HG02798 (cell line): ENCODE measurements around the gene BZW2.

Experiments
- ATAC-seq: cut with Tn5 transposase; IDR thresholded peaks from one replicate; pipeline ENCODE4 v1.9.1; 2021; ENCODE audit warnings: mild to moderate bottlenecking; ENCODE audit not compliant: unreplicated experiment, poor library complexity

BZW2 gene

GRCh38 chr7:16710651-16711050 is 64.7 kb downstream of the BZW2 start:
- no peak for ATAC-seq

- no peak for ATAC-seq
Observed at GRCh38 chr7:16711730-16712129, 65.7 kb downstream of the BZW2 start.

GRCh38 chr7:16712916-16713315 is 66.9 kb downstream of the BZW2 start:
- ATAC-seq: no peak

DNA sequence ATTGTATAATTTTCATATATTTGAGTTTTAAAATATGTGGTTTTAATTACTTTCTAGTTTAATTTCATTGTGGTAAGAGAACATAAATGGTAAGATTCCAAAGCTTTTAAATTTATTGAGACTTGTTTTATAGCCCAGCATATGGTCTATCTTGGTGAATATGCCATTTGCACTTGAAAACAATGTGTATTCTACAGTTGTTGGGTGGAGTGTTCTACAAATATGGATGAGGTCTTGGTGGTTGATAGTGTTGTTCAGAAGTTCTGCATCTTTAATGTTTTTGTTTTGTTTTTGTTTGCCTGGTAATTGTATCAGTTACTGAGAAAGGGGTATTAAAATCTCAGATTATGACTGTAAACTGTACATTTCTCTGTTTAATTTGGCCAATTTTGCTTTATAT is 69.9 kb downstream of the BZW2 start:
- no peak for ATAC-seq

DNA sequence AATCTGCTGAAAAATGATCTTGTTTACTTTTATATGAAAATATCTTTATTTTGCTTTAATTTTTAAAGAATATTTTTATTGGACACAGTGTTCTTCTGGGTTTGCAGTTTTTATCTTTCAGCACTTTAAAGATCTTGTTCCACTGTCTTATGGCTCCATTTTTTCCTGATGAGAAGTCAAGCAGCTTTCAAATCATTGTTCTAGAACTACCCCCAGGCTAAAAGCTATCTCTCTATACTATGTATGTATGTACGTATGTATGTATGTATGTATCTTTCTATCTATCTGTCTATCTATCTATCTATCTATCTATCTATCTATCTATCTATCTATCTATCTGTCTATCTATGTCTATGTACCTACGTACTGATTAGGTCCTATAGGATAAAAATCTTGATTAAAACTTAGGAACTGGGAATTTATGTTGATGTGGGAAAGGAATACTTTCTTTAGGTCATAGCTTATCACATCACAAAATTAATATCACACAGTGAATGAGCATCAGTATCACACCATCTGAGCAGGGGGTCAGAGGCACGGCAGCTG is 72.2 kb downstream of the BZW2 start:
- no peak for ATAC-seq

- no peak for ATAC-seq
Observed at GRCh38 chr7:16719699-16720098, 73.7 kb downstream of the BZW2 start.

GRCh38 chr7:16721541-16721940 is 75.6 kb downstream of the BZW2 start:
- ATAC-seq: no peak

GRCh38 chr7:16724344-16724743 is 78.4 kb downstream of the BZW2 start:
- ATAC-seq: no peak

GRCh38 chr7:16726189-16726588 is 80.2 kb downstream of the BZW2 start:
- ATAC-seq: no peak

GRCh38 chr7:16727736-16728135 is 81.8 kb downstream of the BZW2 start:
- ATAC-seq: no peak

DNA sequence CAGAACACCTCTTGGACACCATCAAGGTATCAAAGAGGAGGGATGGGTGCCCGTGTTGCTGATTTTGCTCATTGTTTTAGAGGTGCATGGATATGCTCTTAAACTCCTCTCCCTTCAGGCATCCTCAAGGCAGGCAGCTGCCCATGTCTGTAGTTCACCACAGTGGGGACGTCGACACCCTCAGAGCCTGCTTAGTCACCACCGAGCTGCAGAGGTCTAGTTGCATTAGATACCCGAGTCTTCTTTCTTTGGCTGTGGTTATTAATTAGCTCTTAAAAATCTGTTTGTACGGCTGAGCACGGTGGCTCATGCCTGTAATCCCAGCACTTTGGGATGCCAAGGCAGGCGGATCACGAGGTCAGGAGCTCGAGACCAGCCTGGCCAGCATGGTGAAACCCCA is 82.8 kb downstream of the BZW2 start:
- no peak for ATAC-seq

DNA sequence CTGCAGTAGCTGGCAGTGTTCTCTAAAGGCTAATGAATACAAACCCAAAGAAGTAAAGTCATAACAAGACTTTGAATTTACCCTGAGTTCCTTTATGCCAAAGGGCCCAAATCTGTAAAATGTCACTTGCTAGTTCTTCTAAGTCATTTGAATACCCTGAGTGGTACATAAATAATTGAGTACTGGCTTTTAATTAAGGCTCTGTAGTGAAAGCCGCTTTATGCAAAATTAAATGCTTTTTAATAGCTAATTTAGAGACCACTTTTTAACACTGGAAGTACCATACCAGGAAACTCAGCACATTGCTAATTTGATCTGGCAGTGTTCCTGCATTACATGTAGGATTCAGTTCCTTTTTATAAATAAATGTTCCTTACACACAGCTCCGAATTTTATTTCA is 83.6 kb downstream of the BZW2 start:
- ATAC-seq: no peak

DNA sequence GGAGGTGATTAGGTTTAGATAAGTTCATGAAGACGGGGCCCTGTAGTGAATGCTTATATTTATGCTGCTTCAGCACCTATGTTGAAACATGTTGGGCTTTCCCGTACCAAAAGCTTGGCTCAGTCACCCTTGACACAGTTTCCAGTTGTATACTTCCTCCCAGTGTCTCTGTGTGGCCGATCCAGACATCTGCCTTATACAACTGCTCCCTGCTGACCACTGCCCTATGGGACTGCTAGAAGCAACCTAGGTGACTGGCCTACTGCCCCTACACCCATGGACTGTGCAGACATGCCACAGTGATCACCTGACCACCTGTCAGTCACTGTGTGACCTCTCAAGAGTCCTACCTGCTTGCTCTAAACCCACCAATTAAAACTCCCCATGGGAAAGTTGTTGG is 85.0 kb downstream of the BZW2 start:
- ATAC-seq: no peak

DNA sequence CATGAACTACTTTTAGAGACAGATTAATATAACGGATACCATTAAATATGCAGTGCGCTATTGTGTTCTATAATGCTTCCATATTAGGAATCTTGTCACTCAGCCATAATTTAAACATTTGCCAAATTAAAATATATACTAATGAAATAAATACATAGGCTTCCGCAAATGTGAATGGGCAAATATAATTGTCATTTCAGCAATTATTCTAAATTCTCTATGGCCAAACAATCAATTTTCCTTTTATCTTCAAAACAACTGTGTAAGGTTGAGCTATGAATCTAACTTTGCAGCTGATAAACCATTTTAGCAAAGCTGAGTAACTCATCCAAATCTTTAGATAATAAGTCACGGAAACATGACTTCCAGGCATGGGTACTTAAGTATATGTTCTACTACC is 86.8 kb downstream of the BZW2 start:
- ATAC-seq: no peak

GRCh38 chr7:16734148-16734726 is 88.3 kb downstream of the BZW2 start:
- ATAC-seq: no peak

GRCh38 chr7:16735020-16735419 is 89.0 kb downstream of the BZW2 start:
- ATAC-seq: no peak

- ATAC-seq: no peak
Observed at GRCh38 chr7:16738011-16738688, 92.2 kb downstream of the BZW2 start.

GRCh38 chr7:16739863-16740622 is 94.1 kb downstream of the BZW2 start:
- ATAC-seq: no peak

GRCh38 chr7:16740623-16740953 is 94.6 kb downstream of the BZW2 start:
- ATAC-seq: no peak

- ATAC-seq: no peak
Observed at GRCh38 chr7:16740996-16741395, 95.0 kb downstream of the BZW2 start.

DNA sequence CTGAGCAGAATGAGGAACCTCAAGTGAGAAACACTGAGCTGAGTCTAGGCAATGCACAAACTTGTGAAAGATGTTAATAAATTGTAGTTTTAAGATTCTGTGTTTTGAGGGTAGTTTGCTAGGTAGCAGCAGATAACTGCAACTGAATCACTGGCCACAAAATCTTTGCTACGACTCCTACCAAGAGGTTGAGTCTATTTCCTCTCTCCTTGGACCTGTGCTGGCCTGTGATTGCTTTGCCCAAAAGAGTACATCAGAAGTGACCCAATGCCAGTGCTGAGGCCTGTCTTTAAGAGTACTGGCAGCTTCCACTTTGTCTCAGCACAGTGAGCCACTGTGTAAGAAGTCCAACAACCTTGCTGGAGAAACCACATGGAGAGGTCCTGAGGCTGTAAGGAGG is 95.7 kb downstream of the BZW2 start:
- no peak for ATAC-seq

GRCh38 chr7:16742547-16742946 is 96.6 kb downstream of the BZW2 start:
- ATAC-seq: no peak
